GM18511 (cell line): ENCODE data around the gene IFNK.

ENCODE experiments used
- ATAC-seq: cut with Tn5 transposase; IDR thresholded peaks from one replicate; pipeline ENCODE4 v1.9.1; 2021; ENCODE audit warnings: mild to moderate bottlenecking, moderate library complexity; ENCODE audit not compliant: unreplicated experiment

Gene IFNK

DNA sequence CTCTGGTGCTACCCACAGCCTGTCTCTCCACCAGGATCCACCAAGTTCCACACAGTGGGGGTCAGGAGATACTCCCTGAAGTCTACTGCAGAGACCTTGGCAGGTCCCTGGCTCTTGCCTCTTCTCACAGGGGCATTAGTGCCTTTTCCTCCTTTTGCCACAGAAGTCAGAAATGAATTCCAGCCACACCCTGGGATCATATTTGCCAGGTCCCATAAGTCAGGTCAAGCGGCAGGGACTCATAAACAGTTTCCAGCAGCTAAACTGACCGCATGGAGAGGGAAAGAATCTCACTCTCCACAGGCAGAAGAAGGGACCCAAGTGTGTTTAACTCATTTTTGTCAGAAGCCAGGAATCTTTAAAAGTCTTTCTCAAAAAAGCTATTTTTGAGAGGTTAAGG is 13.3 kb upstream of the IFNK start:
- ATAC-seq: no peak

DNA sequence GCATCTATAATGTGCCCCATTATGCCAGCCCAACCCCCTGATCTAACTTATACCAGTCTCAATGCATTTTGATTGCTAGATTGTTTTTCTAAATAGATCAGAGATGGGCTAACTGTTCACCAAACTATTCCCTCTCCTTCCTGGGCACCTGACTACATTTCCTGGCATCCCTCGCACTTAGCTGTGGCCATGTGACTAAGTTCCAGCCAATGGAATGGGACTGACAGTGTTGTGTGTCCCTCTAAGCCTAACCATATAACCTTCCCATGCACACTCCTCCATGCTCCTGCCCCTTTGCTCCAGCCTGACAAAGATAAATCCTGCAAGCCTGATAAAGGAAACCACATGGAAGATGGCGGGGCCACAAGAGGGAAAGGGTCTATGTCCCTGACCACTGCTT is 12.3 kb upstream of the IFNK start:
- ATAC-seq: no peak

DNA sequence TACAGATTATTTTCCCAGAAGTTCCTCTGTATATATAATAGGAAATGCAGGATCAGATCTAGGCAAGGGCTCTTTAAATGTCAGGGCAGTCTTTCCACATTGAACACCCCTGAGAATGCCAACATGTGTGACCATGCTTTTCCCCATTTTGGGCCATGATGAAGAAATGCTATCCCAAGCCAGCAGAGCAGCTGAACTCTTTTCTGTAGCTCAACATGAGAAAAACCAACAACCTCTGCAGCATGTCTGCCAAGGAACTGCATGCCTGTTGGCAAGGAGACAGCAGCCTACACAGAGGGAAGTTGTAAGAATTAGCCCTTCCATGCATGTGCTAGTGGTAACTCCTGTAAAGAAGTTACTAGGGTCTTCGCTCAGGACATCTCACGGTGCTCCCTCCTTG is 9.5 kb upstream of the IFNK start:
- no peak for ATAC-seq

DNA sequence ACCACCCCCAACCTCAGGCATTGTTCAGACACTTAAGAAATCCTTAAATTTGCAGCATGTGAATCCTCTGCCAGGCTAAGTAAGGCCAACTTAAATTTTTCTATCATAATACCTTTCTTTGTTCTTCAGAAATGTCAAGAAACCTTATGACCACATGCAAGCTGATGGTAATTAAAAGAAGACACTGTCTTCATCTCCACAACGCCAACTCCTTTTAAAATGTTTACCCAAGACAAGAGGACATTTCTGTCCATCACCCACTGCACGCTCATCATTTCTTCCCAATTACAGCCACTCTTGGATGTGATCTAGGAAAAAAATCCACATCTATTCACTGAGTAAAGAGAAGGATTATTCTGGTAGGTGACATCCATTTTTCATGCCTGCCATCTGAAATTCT is 6.1 kb upstream of the IFNK start:
- no peak for ATAC-seq

DNA sequence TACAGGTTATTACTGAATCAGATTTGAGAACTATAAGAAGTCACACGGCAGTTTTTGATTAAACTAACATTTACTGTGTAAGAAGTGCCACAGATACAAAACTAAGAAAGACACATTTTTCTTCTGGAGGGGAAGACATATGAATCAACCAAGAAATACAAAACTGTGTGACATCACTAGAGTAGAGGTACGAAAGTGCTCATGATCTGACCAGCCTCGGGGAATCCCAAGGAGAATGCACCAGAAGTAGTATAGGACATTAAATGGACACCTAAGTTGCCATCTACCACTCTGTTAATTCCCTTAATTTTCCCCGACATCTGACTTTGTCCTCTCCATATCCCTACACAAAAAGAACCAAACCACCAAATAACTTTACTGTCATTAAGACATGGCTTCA is 5.3 kb upstream of the IFNK start:
- no peak for ATAC-seq

DNA sequence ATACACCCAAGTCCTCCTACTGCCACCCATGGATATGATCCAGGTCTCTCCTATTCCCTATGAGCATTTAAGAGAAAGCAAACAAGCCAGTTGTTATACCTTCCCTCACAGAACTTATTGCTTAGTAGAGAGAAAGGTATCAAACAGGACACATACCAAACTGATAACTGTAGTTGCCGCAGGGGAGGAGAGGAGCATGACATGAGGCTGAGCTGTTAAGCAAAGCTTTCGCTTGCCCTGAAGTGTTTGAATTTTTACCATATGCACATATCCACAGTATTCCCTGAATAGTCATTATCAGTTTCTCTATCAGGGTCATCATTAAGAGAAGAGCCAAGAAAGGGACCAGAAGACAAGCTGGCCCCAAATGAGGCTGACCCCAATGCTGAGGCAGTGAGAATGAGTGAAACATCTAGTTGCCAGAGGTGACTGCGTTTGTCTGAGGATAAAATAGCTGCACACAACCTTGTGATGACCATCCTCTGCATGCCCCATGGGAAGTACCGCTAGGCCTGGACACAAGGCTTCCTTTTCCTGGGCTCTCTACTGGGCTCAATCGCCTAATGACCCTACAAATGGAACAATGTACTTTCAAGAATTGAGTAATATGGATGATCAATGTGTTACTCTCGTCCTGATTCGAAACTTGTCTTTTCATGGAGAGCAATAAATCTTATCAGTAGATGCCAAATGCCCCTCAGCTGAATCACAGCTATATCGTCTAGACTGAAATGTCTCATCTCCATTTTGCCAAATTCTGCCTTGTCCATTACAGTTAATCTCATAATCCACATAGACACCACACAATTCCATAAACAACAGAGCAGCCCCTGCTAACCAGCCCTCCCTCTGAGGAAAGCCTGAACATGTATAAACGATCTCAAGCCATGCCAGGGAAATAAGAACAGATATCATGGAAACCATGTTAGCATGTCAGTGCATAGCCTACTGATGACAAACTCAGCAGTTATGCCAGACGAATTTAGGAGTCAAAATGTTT is 4.3 kb upstream of the IFNK start:
- no peak for ATAC-seq

DNA sequence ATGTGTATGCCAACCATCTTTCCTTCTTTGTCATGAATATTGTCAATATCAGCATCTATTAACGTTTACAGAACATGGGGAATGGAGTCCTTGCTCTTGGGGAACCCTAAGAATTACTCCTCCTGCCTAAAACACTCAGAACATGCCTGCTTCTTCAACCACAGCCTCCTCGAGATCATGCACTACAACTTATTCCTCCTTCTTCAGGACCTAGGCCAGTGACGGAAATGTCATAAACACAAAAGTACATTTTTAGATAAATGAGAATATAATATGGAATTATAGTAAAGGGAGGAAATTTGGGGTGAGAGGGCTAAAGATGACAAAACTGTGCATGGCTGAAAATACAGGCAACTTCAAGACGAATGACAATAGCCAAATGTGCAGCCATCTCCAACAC is 3.1 kb upstream of the IFNK start:
- no peak for ATAC-seq

DNA sequence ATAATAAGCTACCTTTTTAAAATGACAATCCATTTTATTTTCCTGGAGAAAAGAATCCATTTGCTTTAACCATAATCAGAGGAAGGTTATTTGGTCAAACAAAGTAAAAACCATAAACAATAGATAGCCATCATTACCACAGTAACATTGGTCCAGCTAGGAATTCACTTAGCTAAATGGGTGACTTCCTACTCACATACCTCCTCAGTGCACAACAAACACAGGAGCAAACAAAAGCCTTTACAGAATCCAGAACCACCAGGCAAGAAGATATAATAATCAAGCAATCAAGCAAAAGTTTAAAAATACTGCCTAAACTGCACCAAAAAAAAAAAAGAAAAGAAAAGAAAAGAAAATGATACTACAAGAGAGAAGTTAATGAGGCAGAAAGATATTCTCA is 949 bp upstream of the IFNK start:
- no peak for ATAC-seq

DNA sequence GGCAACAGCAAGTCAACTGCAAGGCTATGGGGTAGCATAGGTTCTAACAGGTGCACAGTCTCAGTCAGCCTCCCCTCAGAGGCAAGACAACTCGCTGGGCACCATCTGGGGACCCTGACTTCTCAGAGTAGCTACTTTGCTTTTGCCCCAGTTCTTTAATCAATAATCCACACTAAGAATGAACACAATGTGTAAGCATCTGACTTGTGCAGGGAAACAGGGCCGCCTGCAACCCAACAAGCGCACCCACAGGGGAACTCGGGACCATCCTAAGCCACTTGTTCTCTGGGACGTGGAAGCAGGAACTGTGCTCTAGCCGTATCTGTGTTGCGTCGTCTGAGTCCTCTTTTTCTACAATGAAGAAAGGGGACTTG is 3.6 kb downstream of the IFNK start:
- ATAC-seq: no peak

DNA sequence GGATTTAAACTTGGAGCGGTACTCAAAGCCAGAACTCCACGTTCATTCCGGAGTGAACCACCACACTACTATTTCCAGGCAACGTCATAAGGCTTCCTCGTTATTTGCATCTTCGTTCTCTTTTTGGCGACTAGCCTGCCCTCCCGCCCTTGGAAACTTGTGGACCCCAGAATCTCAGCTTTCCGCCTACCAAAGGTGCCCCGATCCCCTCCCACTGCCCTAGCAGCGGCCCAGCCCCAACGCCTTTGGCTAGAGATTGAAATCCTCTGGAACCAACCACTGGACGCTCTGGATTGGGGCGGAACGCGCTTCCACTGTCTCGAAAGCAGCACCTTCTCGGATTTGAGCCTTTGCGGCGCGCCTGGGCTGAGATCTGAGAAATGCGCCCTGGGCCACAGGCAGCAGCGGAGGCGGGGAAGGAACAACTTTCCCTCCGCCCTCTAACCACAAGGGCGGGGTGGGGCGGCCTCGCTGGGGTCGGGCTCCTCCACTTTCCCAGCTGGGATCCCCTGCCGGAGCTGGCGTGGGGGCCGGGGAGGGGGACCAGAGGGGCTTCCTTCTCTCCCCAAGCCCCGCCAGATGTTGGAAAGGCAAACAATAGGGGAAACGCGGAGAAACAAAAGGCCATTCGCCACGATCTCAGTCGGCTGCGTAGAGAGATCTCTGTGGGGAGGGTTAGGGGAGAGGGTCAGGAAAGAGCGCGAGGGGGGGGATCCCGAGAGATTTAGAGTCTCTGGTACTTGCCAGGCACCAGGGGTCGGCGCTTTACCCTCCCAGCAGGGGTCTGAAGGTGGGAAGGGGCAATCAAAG is 4.2 kb downstream of the IFNK start:
- peak; percentile 59 for ATAC-seq

DNA sequence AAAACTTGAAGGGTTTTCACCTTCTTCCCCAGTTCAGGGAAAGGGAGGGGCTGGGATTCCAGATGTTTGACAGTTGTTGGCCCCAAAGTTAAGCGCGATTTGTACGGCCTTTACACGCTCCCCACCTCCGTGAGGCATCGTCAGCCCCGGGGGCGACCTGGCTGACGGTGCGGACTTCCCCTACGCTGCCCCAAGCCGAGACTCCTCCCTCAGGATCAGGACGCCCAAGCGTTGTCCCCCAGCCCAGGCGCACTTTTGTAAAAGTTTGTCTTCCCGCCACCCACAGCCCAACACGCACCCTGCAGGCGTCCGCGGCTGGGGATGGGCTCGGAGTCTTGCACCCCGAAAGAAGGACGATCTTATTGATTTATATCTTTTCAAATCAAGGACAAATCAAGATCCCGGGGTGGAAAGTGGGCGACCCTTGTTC is 4.8 kb downstream of the IFNK start:
- ATAC-seq: peak; percentile 59

DNA sequence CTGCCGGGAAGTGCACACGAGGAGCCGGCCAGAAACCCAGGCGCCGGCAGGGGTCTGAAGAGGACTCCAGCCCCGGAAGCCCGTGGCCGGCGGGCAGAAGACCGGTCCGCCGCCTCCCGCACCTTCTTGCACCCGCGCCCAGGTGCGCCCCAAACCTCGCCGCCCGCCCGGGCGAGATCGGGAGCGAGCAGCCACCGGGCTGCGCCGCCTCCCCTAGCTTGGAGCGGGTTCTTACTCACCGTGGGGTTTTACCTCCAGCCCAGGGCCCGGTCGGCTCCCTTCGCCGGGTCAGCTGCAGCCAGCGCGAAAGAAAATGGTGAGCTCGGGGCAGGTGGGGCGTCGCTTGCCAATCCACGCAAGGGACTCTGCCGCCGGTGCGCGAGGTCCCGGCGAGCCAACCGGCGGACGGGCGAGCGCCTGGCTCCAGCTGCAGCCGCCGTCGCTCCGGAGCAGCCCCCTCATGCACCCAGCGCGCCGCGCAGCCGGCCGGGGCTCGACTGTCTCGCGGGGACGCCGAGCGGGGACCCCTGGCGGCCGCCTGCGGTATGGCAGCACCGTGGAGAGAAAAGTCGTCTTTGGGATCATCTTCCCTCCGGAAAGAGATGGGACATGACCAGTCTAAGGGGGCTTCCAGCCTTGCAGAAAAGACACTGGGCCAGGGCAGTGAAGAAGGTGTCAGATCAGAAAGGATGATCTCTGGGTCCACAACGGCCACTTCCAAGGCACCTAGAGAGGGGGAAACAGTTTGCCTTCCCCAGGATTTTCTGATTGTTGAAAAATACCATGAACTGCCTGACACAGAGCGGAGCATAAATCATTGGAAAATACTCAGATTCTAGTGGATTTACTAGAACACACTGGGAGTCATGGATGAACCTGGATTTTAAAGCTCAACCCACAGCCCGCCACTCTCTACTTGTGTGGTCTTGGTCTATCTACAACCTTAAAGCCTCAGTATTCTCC is 5.5 kb downstream of the IFNK start, which contains the start of gene MOB3B:
TSS of gene MOB3B (minus strand) at position 499 of the 963 bp plus-strand sequence. CDS start 74,264 bp downstream, outside the sequence.
- ATAC-seq: peak; percentile 78

DNA sequence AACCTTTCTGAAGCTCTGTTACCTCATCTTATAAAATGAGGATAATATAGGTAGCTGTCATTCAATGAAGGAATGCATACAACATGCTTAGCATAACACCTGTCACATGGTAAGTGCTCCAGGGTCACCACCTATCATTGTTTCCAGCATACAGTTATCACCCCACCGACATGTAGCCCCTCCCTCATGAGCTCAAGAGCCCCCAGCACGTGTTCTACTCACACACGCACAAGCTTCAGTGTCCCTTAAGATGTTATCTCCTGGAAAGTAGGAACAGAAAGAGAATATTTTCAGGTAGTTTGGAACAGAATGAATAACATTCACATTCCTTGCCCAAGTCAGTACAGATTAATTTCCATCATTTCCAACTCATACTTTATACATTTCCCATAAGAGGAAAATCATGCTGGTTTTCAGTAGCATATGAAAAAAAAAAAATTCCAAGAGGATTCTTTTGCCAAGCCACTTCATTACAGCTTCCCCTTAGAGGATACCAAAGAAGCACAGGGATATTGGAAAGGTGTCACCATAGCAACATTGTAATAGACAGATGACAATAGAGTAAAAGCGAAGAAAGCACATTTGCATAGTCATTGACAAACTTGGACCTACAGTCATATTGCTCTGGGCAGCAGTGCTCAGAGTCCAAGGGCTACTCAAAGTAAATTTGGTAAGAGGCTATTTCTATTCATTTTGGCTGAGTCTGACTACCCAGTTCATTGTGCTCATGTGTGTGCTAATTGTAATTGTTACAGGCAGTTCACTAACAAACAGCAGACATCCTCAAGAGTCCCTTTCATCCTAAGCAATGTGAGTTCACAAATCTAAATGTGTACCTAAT is 7.0 kb downstream of the IFNK start:
- no peak for ATAC-seq

DNA sequence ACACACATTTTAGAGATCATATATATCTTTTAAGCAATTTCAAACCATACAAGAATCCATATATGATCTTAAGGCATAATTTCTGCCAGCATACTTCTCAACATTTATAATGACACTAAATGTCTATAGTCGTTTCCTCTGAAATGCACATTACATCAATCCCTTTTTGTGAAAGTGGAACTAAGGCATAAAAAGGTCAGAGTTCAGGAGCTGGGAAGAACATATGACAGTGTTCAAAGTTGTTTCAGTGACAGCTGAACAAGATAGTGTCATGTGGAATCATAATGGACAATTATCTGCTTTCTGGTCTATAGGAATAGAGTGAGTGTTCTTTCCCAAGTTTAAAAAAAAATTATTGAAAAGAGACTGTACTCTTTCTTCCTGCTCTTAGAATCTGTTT is 8.0 kb downstream of the IFNK start:
- ATAC-seq: no peak

DNA sequence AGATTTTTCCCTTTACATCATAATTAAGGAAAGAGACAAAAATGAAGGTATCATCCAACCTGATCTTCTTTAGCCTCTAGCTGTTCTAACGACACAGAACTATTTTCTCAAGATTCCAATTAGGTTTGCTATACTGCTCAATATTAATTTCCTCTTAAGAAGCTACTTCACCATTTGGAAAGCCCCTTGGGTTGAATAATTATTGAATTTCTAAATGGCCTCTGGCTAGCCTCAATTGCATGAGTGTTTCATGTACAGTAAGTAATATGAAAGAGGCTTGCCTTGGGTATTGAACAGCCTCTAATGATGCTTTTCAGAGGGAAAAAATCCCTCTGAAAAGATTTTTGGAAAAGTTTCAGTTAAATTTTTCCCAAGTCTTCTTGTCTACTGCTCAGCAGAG is 9.2 kb downstream of the IFNK start:
- ATAC-seq: no peak

DNA sequence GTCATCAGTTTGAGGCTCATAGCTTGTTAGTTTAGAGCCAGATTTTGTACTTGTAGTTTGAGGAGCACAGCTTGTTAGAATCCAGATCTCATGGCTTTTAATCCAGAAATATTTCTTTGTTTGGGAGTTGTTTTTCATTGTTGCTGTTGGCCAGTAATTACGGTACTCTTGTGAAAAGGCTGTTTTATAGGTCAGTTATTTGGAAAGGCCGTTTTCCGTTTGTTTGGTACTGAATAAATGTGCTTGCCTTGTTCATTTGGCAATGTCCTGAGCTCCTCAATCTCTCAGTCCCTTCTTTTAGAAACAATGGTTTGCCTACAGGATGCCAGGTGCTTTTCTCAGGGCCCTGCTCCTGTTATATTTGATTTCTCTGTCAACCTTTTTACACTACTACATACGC is 10.0 kb downstream of the IFNK start:
- no peak for ATAC-seq

DNA sequence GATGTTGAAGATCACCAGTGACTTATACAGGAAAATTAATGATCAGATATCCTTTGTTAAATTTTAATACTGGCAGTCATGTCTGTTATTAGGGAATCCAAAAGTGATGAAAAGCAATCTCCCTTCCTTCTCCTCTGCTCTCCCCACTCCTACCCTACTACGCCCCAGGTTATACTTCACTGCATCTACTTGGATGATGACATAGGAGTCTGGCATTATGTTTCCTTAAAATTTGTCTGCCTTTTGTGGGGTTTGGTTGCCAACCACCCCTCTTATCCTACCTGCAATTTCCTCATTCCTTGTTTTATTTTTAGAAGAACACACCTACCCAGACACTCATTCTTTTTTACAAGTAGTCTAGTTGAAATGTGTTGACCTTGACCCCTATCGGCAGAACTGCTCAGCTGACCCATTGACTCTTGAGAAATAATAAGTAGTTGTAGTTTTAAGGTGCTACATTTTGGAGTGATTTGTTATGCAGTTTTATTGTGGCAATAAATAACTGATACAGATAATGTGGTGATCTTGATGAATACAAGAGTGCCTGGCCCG is 10.6 kb downstream of the IFNK start:
- no peak for ATAC-seq

DNA sequence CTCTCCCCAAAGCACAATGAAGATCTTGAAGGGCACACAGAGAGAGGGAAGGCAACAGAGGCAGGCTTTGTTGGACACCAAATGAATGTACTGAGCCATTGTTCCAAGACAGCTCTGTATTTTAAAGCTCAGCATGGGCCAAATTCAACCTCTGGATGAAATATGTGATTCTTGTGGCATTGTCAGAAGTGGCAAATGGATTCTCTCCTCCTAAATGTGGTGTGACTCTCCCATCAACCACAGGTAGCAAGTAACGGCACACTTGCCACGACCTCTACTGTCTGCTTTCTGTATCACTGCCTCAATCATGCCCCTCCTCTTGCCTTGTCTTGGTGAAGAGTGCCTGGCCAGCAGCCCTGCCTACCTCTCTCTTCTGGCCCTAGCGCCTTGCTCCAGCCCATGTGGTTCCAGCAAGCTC is 11.6 kb downstream of the IFNK start:
- ATAC-seq: peak; percentile 52

DNA sequence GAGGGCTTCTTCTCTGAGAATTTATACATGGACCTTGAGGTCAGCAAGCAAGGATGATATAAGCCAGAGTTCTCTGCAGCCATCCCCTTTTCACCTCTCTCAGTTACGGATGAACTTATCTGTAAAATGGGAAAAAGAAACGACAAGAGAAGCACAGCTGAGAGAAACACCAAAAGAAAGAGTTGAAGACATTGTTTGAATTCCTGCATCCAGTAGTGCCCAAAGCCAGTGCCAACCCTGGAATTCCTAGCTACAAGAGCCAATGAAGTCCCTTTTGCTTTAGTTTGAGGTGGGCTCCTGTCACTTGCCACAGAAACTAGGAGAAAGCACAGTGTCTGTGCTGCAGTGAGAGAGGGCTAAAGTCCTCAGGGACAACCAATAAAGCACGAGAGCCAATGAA is 12.1 kb downstream of the IFNK start:
- no peak for ATAC-seq
